HG02588 (cell line): ENCODE data around the gene BCAT1.

Experiments
- ATAC-seq: cut with Tn5 transposase; IDR thresholded peaks from one replicate; pipeline ENCODE4 v1.9.1; 2021; ENCODE audit warnings: mild to moderate bottlenecking, moderate library complexity; ENCODE audit not compliant: unreplicated experiment

The BCAT1 gene

DNA sequence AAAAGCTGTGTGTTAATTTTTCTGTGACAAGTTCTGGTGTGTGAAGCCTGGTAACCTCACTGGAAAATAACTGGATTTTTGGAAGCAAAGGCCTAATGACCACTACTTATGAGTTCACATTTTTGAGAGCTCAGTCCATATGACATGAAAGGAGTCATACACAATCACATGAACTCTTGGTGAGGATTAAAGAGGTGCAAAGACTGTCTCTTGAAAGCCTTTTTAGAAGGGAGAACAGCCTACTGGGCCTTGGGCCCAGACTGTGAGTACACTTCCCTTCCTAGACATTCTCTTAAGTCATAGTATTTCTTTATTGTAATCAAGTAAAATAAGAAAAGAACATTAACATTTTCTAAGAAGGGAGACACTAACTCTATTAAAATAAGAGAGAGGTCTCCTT is 176.1 kb downstream of the BCAT1 start:
- ATAC-seq: no peak

DNA sequence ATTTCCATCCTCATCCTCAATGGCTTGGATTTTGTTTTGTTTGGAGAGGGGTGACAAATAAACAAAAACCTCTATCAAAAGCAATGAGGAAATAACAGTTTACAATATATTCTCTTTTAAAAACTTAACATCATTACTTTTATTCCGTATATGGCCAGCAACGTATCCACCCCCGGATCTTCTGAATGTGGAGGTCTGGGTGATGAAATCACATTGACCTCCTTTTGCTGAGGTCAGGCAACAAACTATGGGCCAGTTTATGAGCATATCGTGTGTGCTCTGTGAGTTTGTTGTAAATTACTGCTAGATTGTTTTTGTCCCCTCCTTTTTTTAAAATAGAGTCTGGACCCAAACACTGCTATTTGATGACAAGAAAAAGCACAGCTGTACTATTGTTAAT is 178.1 kb downstream of the BCAT1 start:
- ATAC-seq: no peak

GRCh38 chr12:24770334-24770733 is 178.6 kb downstream of the BCAT1 start:
- ATAC-seq: no peak

DNA sequence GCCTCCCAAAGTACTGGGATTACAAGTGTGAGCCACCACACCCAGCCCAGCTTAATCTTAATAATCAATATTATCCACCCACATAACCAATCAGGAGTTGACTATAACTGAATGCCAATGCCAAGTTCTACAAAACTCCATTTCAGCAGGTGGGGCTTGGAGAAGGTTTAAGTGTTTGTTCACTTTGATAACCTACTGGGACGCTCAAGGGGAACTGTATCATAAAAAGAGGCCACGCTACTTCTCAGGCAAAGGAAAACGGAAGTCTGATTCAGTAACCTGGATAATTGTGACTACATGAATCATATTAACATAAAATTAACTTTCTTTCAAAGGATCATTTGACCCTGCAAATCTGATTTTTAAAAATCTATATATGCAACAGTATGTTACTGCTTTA is 179.2 kb downstream of the BCAT1 start:
- no peak for ATAC-seq

DNA sequence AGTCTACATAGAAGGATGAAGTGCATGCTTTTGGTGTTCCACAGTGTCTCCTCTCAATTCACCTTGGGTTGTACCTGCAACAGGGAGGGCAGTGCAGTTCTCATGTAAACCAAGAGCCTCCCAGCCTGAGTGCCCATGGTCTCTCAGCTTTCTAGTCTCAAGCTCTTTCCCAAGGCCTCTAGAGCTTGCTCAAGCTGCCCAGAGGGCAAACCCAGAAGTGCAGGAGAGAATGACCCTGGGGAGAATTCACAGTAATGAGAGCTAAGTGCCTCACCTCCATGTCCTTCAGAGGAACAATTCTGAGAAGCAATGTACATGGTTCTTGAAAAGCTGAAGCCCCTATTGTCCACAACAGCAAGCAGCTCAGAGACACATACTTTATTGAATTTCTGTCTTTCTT is 180.5 kb downstream of the BCAT1 start:
- ATAC-seq: no peak

- no peak for ATAC-seq
Observed at GRCh38 chr12:24767016-24767415, 181.9 kb downstream of the BCAT1 start.

GRCh38 chr12:24764712-24765111 is 184.2 kb downstream of the BCAT1 start:
- no peak for ATAC-seq

DNA sequence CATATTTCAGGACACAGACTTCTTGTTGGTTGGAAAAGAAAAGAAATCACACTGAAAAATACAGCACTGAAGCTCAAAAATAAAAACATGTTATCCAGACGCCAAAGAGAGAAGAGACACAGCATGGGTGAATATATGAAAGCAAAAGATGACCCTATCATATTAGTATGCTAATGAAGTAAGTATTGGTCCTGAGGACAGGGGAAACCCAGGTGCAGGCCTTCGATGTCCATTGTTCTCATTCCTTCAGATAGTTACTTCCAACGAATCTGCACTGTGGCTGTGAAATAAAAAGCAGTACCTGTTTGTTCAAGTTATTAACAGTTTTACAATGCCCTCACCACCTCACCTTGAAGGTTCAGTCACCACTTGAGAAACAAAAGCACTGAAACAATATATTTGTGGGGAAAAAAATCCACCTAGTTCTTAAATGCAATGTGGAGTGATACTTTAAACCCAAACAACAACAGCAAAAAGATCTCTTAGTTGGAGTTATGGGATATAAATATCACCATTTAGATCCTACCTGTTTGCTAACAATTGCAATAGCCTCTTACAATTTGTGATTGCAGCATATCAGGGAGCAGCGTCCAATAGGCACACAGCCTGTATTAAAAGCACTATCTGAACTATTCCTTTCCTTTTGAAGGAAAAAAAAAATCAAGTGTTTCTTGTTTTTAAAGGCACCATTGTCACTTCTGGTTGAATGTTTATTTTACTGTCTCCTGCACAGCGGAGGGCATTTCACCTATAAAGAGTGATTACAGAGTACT is 188.1 kb downstream of the BCAT1 start:
- no peak for ATAC-seq

- ATAC-seq: no peak
Observed at GRCh38 chr12:24760162-24760561, 188.7 kb downstream of the BCAT1 start.
